Astrocyte of the cerebellum (primary cell): ENCODE measurements around the gene SLC9A1.
A peak's percentile ranks its signal among the peaks of the same experiment; 100 is the strongest.
"Not testable (repeated sequence)": the region's sequence is repeated elsewhere in the genome, so short reads cannot be mapped to it uniquely, and the experiment has no call there.

Source experiments
- DNase-seq: peaks from one replicate; pipeline ENCODE4 v3.0.0-alpha.2; 2011; ENCODE audit warnings: low read depth
- H3K4me3 ChIP-seq: 2 replicates; pipeline ENCODE4 v1.5.1; 2011; ENCODE audit warnings: mild to moderate bottlenecking, low read depth, low read length, moderate library complexity
- CTCF ChIP-seq: IDR thresholded peaks from 2 replicates; pipeline ENCODE4 v1.5.1; 2012; ENCODE audit warnings: low read length, low read depth, moderate library complexity, mild to moderate bottlenecking; ENCODE audit errors: missing control alignments
- in situ Hi-C: cut with HindIII; loops from 2 replicates; pipeline ENCODE4 v1.10.0; 2017; ENCODE audit warnings: low sequenced_read_pairs

Gene SLC9A1

GRCh38 chr1:27129225-27129624 is 25.7 kb downstream of the SLC9A1 start:
- in situ Hi-C loops: loop anchor here (10.0 kb wide), 1 partner anchor 56 kb away; no protein-coding TSS in a partner anchor
- no peak for TF ChIP-seq CTCF

GRCh38 chr1:27127419-27127818 is 27.5 kb downstream of the SLC9A1 start:
- H3K4me3 ChIP-seq: no peak overlapping the region
- DNase-seq: no peak
- TF ChIP-seq CTCF: peak; percentile 21
- in situ Hi-C loops: loop anchor here (10.0 kb wide), 1 partner anchor 57 kb away; no protein-coding TSS in a partner anchor

More at GRCh38 chr1:27129225-27129624, 25.7 kb downstream of the SLC9A1 start:
- DNase-seq: no peak
- no peak overlapping the region for H3K4me3 ChIP-seq

- H3K4me3 ChIP-seq: no peak overlapping the region
- no peak for TF ChIP-seq CTCF
- DNase-seq: no peak
- in situ Hi-C loops: loop anchor here (10.0 kb wide), 1 partner anchor 58 kb away; no protein-coding TSS in a partner anchor
Measured at GRCh38 chr1:27126391-27126790, 28.5 kb downstream of the SLC9A1 start.

- H3K4me3 ChIP-seq, DNase-seq: not testable (repeated sequence)
- in situ Hi-C loops: loop anchor here (10.0 kb wide), 1 partner anchor 60 kb away; no protein-coding TSS in a partner anchor
Measured at GRCh38 chr1:27125125-27125524, 29.8 kb downstream of the SLC9A1 start.

- TF ChIP-seq CTCF: no peak
- H3K4me3 ChIP-seq: no peak overlapping the region
- in situ Hi-C loops: loop anchor here (10.0 kb wide), 1 partner anchor 60 kb away; no protein-coding TSS in a partner anchor
- DNase-seq: no peak
Measured at GRCh38 chr1:27124405-27124804, 30.5 kb downstream of the SLC9A1 start.

- no peak overlapping the region for H3K4me3 ChIP-seq
- TF ChIP-seq CTCF: no peak
- no peak for DNase-seq
- in situ Hi-C loops: loop anchor here (10.0 kb wide), 1 partner anchor 62 kb away; no protein-coding TSS in a partner anchor
Measured at GRCh38 chr1:27122652-27123051, 32.3 kb downstream of the SLC9A1 start.

- TF ChIP-seq CTCF: no peak
- in situ Hi-C loops: loop anchor here (10.0 kb wide), 1 partner anchor 64 kb away; no protein-coding TSS in a partner anchor
- DNase-seq: no peak
- no peak overlapping the region for H3K4me3 ChIP-seq
Measured at GRCh38 chr1:27120854-27121253, 34.1 kb downstream of the SLC9A1 start.
